ENCODE data around the gene LPIN2.
"Not testable (repeated sequence)": the region's sequence is repeated elsewhere in the genome, so short reads cannot be mapped to it uniquely, and the experiment has no call there.

LPIN2 gene

GRCh38 chr18:3044931-3045698, 32.2 kb upstream of the LPIN2 start:
- no peak for FAIRE-seq

- FAIRE-seq = no peak
Observed at GRCh38 chr18:3042379-3042778, 29.4 kb upstream of the LPIN2 start.

DNA sequence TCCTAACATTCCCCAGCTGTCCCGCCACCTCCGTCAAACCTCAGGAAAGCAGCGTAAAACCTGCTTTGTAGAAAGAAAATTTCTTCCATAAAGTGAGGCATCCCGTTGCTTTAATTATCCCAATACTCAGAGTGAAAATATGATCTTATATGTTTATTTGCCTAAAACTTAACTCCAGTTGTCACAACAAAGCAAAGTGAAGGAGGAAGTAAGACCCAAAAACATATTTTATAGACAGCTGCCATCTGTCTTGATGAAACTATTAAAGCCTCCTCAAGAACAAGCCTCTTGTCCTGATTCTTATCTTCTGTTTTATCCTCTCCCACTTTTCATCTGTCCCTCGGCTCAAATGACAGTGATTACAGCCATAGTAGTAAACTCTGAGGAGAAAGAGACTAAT, 28.9 kb upstream of the LPIN2 start:
- FAIRE-seq = no peak

- FAIRE-seq = no peak
Observed at GRCh38 chr18:3040881-3041280, 27.9 kb upstream of the LPIN2 start.

- FAIRE-seq = no peak
Observed at GRCh38 chr18:3040173-3040572, 27.2 kb upstream of the LPIN2 start.

DNA sequence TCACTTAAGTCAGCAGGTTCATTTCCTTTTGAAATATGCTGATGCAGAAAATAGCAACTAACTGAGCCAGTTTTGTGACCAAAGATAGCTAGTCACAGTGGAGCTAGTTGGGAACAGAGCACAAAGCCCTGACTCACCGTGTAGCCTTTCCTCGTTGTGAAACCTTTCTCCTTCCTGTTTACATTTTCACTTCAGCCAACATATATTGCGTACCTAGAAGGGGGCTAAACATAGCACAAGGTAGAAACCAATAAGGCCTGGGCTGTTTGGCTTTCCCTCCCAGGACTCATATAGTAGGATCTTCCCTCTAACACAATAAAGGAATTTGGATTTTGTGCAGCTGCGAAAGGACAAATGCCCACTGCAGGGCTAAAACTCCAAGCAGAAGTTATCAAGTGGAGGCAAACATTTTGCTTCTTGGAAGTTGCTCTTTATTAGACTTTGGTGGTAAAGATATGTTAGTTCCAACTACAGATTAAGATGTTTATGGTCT, 24.5 kb upstream of the LPIN2 start:
- no peak for FAIRE-seq

- FAIRE-seq = no peak
Observed at GRCh38 chr18:3036108-3036507, 23.2 kb upstream of the LPIN2 start.

DNA sequence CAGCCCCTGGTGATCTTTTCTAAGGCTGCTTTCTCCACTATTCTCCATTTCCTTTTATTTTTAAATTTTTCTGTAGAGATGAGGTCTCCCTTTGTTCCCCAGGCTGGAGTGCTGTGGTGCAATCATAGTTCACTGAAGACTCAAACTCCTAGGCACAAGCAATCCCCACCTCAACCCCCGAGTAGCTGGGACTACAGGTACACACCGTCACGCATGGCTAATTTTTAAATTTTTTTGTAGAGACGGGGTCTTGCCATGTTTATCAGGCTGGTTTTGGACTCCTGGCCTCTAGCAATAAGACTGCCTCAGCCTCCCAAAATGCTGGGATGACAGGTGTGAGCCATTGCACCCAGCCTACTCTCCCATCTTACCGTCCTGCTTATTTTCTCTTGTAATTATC, 22.7 kb upstream of the LPIN2 start:
- FAIRE-seq = no peak

- no peak for FAIRE-seq
Observed at GRCh38 chr18:3032721-3033120, 19.8 kb upstream of the LPIN2 start.

GRCh38 chr18:3029215-3029952, 16.4 kb upstream of the LPIN2 start:
- FAIRE-seq = no peak

- not testable (repeated sequence) for FAIRE-seq
Observed at GRCh38 chr18:3028115-3028514, 15.2 kb upstream of the LPIN2 start.

DNA sequence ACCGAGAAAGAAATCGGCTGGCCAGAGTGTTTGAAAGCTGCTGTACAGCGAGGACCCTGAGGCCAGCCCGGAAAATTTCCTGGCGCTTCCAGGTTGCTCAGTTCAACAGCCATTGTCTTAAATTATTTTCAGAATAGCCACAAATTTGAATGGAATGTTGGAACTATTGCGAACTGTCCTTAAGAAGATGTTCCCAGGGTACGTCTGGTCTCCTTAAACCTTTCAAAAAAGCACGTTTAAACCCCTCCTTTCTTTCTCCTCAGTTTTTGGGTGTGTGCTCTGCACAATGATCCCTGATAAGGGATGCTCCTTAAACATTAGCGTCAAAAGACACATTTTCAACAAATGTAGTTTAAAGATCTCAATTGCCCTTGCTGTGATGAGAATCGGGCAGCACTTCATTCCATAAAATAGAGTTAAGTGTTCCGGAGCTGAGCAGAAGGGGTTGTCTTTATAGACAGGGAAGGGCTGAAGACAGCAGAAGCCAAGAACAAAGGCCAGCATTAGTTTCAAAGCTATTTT, 14.5 kb upstream of the LPIN2 start:
- no peak for FAIRE-seq

DNA sequence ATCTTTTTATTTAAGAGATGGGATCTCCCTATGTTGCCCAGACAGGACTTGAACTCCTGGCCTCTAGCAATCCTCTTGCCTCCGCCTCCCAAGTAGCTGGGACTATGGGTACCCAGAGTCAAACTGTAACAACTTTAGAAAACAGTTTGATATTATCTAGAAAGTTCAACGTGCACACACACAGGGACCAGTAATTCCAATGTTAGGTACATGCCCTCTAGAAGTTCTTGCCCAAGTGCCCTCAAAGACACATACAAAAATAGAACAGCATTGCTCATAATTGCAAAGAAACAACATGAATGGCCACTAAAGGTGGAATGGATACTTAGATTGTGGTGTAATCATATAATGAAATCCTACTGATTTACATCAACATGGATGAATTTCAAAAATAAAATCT, 12.6 kb upstream of the LPIN2 start:
- no peak for FAIRE-seq

DNA sequence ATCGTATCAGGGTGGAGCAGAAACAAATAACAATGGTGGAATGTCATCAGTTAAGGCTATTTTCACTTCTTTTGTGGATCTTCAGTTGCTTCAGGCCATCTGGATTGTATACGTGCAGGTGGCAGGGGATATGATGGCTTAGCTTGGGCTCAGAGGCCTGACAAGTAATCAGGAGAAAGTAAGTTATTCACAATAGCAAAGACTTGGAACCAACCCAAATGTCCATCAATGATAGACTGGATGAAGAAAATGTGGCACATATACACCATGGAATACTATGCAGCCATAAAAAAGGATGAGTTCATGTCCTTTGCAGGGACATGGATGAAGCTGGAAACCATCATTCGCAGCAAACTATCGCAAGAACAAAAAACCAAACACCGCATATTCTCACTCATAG, 10.7 kb upstream of the LPIN2 start:
- FAIRE-seq = not testable (repeated sequence)

DNA sequence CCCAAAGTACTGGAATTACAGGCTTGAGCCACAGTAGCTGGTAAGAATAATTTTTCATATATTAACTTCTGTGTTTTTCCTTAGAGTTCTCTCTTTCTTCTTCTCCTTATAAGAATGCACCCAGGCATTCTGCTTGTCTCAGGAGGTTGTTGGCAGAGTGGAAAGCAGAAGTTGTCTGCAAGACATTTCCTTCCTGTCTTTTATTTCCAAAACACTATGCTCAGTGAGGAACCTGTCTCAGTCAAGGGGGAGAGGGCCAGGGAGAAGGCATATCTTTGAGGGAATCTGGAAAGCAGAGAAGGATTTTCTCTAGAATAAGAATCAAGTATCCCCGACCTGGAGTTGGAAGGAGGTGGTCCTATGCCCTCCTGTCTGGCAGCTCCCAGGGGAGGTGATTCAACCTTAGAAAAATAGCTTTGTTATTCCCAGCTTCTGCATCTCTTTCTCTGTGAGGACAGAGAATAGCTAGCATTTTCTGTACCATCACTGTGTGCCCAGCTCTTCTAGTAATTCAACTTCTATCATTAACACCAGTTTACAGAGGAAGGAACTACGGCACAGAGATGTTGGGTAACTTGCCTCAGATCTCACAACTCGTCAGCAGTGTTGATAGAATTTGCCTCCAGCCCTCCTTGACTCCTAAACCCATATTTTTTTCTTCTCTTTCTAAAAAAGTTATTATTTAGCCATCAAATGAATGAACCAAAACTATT, 3.8 kb upstream of the LPIN2 start:
- no peak for FAIRE-seq

- FAIRE-seq = no peak
Observed at GRCh38 chr18:3015851-3016250, 2.9 kb upstream of the LPIN2 start.

- no peak for FAIRE-seq
Observed at GRCh38 chr18:3015204-3015592, 2.3 kb upstream of the LPIN2 start.

- FAIRE-seq = no peak
Observed at GRCh38 chr18:3014503-3015203, 1.7 kb upstream of the LPIN2 start.

- no peak for FAIRE-seq
Observed at GRCh38 chr18:3012136-3013023, 564 bp downstream of the LPIN2 start.

GRCh38 chr18:3010086-3010485, 2.9 kb downstream of the LPIN2 start:
- FAIRE-seq = no peak

- FAIRE-seq = no peak
Observed at GRCh38 chr18:3008541-3008940, 4.4 kb downstream of the LPIN2 start.

DNA sequence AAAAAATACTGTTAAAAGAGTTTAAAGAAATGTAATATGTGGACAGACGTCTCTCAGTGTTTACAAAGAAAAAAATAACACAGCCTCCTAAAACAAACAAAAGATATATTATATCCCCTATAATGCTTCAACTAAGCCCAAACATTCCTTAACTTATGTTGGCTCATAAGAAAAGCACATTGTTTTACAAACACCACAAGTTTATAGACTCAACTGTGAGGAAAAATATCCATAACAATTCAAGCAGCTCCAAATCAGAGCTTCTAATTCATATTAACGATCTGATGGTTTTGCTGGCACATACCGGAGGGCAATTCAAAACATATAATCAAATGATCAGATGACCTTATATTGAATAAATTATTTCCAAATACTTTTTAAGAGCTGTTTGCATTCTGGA, 5.5 kb downstream of the LPIN2 start:
- FAIRE-seq = no peak

Data from TTC549 (cell line).